Body of pancreas (tissue), 4 donors: Measurements from ENCODE around the gene LRRK1. TPM values are rescaled to one million over a fixed set of nuclear protein-coding genes. Genes with fewer than 3 reads are reported as not detected.
"Not testable (repeated sequence)": the region's sequence is repeated elsewhere in the genome, so short reads cannot be mapped to it uniquely, and the experiment has no call there.

Source experiments
- ATAC-seq: fragments of 150-250 bp; one replicate; pipeline ENCODE4 v1.9.1; 2016
- DNase-seq, 4 donors: peaks; one replicate each; pipeline ENCODE4 v3.0.0-alpha.2; 2019
- H3K27ac ChIP-seq, 4 donors: fragments of 200-600 bp; sonication (generic); 1 replicate in 3 of 4; 2 replicates in 1 of 4; pipeline versions ENCODE4 v1.5.1 to v1.6.1; 2016 to 2019; ENCODE audit warnings: mild to moderate bottlenecking in 1 of 4, mixed read lengths in 1 of 4, moderate library complexity in 1 of 4
- H3K27me3 ChIP-seq, 2 donors: fragments of 200-600 bp; sonication (generic); one replicate each; pipeline ENCODE4 v1.6.0; 2016; ENCODE audit warnings: mild to moderate bottlenecking in 1 of 2
- H3K36me3 ChIP-seq, 2 donors: fragments of 200-600 bp; sonication (generic); replicated peaks in 1 of 2; 2 replicates each; pipeline ENCODE4 v1.5.1; 2016; ENCODE audit warnings: low read depth in 2 of 2; ENCODE audit not compliant: insufficient read depth in 1 of 2
- H3K4me1 ChIP-seq: fragments of 200-600 bp; sonication (generic); one replicate; pipeline ENCODE4 v1.6.0; 2016
- H3K4me3 ChIP-seq, 2 donors: fragments of 200-600 bp; sonication (generic); 1 replicate in 1 of 2; 2 replicates in 1 of 2; pipeline ENCODE4 v1.5.1; 2016 to 2019
- H3K9me3 ChIP-seq, 3 donors: fragments of 200-600 bp; sonication (generic); 1 replicate in 2 of 3; 2 replicates in 1 of 3; pipeline ENCODE4 v1.5.1; 2016
- POLR2A ChIP-seq, 3 donors: fragments of 450-650 bp; IDR thresholded peaks; one replicate each; pipeline ENCODE4 v1.6.1; 2016; ENCODE audit warnings: antibody characterized with exemption in 3 of 3, mild to moderate bottlenecking in 2 of 3
- WGBS, 2 donors: methylation state at CpG; one replicate each; pipeline ENCODE4 v1.1.5; 2017; 5-methylcytosine and 5-hydroxymethylcytosine counted together
- intact Hi-C: fragments of 100-400 bp; cut with DNase I; formaldehyde crosslinking; loops from one replicate; pipeline ENCODE4 v1.15.1; 2023
- total RNA-seq, 2 donors: library from RNA; depleted of rRNA; stranded (reverse); fragments of >200 nt; gene quantifications; one replicate each; pipeline ENCODE4 v1.1.0, GENCODE V29; 2016
- TF ChIP-seq, protein P1 (sequence below), 7 experiments: fragments of 450-650 bp in 4 of 7; fragments of 200-600 bp in 3 of 7; sonication (generic) in 3 of 7; IDR thresholded peaks; one replicate each; pipeline ENCODE4 v1.5.1; 2016 to 2019; ENCODE audit warnings: antibody characterized with exemption in 7 of 7

Gene LRRK1
- total RNA-seq, 2 donors from 2014 or later: 12.2 to 14.0 TPM

DNA sequence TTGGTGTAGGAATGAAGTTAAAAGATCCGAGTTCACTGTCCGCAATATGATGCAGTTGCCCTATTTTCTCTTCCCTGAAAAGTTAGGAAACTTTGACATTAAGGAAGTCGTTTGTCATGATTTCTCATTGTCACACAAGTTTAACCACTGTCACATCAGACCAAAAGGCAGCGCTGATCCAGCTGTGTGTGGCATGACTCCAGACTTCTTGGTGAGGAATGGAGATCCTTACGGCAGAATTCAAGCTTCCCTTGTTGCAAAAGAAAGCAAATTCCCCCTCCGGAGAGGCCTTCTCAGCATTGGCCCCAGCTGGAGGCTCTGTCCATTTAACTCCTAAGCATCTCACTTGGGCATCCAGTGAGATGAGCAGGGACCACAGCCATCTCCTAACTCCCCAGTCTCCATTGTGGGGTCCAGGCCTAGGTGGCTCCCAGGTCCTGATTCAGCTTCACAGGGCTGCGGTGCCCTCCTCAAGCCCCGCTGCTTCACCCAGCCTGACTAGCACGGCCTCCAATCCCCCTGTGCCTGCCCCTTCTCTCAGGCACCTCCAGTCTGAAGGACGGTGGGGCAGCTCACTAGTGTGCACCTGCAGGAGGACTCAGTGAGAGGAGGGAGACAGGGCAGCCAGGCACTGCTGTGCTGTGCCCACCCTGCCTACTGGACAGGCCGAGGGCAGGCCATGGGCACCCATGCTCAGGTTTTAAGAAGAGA lies 173.2 kb downstream of the LRRK1 start:
- H3K4me3 ChIP-seq: no peak overlapping the region
- intact Hi-C loops: no loop called here
- no peak for DNase-seq
- H3K9me3 ChIP-seq: no peaks in the 10 kb centered on the region
- H3K27ac ChIP-seq: peak overlapping the region in 2 of 4 donors; percentile 50 to 57
- 77 to 79% methylated on average over 10 to 11 of the region's 11 CpGs for WGBS, 2 donors
- H3K36me3 ChIP-seq: no peaks in the 10 kb centered on the region
- no peak for TF ChIP-seq POLR2A (IDR thresholded peaks at IDR 0.05)
- TF ChIP-seq, protein P1, sequence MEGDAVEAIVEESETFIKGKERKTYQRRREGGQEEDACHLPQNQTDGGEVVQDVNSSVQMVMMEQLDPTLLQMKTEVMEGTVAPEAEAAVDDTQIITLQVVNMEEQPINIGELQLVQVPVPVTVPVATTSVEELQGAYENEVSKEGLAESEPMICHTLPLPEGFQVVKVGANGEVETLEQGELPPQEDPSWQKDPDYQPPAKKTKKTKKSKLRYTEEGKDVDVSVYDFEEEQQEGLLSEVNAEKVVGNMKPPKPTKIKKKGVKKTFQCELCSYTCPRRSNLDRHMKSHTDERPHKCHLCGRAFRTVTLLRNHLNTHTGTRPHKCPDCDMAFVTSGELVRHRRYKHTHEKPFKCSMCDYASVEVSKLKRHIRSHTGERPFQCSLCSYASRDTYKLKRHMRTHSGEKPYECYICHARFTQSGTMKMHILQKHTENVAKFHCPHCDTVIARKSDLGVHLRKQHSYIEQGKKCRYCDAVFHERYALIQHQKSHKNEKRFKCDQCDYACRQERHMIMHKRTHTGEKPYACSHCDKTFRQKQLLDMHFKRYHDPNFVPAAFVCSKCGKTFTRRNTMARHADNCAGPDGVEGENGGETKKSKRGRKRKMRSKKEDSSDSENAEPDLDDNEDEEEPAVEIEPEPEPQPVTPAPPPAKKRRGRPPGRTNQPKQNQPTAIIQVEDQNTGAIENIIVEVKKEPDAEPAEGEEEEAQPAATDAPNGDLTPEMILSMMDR (IDR thresholded peaks at IDR 0.05): no peak
- H3K27me3 ChIP-seq: no peaks in the 10 kb centered on the region
- H3K4me1 ChIP-seq: no peaks in the 10 kb centered on the region
- no peak for ATAC-seq

DNA sequence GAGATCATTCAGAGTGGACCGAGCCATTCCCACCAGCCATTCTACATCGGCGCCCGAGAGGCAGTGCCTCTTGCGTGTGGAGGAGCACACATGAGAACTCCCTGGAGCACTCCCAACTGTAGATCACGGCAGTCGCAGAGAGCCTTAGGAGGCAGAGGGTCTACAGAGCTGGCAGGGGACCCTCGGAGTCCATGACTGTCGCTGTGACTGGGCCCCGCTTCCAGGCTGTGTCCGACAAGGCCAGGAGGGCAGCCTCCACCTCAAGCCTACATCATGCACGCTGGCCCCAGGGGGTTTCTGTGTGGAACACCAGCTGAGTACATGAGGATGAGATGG lies 173.7 kb downstream of the LRRK1 start:
- intact Hi-C loops: no loop called here
- H3K27me3 ChIP-seq: no peaks in the 10 kb centered on the region
- H3K4me1 ChIP-seq: no peaks in the 10 kb centered on the region
- no peak overlapping the region for H3K4me3 ChIP-seq
- WGBS, 2 donors: 92 to 98% methylated on average over 8 to 12 of the region's 12 CpGs
- no peak for ATAC-seq
- TF ChIP-seq POLR2A (IDR thresholded peaks at IDR 0.05): no peak
- TF ChIP-seq, protein P1 (IDR thresholded peaks at IDR 0.05): no peak
- no peaks in the 10 kb centered on the region for H3K36me3 ChIP-seq
- no peaks in the 10 kb centered on the region for H3K9me3 ChIP-seq
- no peak for DNase-seq
- peak overlapping the region in 1 of 4 donors; percentile 57 for H3K27ac ChIP-seq

DNA sequence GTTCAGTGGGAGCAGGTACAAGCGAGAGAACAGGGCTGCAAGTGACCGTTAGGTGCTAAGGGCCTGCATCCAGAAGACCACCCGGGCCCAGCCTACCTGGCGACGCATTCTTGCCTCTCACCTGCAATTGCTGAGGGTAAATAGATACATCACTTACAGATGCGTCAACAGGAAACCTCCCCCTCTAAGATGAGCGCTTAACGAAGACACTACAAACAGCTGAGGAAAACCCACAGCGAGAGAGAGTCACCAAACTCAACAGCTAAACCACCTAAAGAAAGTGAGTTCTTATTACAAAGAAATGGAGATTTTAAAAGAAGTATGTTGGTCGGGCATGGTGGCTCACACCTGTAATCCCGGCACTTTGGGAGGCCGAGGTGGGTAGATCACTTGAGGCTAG lies 174.8 kb downstream of the LRRK1 start:
- Histone ChIP-seq H3K9me3 (no peaks in the 10 kb centered on the region), H3K36me3 (no peaks in the 10 kb centered on the region), H3K4me3 (no peak overlapping the region), H3K27me3 (no peaks in the 10 kb centered on the region), H3K27ac (no peak overlapping the region), H3K4me1 (no peaks in the 10 kb centered on the region)
- ATAC-seq (no peak), DNase-seq (no peak)
- intact Hi-C loops: no loop called here
- TF ChIP-seq, protein P1 (IDR thresholded peaks at IDR 0.05): no peak
- TF ChIP-seq POLR2A (IDR thresholded peaks at IDR 0.05): no peak
- WGBS, 2 donors: 85 to 93% methylated on average over 12 of the region's 12 CpGs

DNA sequence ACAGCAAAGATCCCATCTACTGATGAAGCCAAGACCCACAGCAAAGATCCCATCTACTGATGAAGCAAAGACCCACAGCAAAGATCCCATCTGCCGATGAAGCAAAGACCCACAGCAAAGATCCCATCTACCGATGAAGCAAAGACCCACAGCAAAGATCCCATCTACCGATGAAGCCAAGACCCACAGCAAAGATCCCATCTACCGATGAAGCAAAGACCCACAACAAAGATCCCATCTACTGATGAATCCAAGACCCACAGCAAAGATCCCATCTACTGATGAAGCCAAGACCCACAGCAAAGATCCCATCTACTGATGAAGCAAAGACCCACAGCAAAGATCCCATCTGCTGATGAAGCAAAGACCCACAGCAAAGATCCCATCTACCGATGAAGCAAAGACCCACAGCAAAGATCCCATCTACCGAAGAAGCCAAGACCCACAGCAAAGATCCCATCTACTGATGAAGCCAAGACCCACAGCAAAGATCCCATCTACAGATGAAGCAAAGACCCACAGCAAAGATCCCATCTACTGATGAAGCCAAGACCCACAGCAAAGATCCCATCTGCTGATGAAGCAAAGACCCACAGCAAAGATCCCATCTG lies 176.7 kb downstream of the LRRK1 start:
- H3K36me3 ChIP-seq, H3K27me3 ChIP-seq, ATAC-seq, H3K4me3 ChIP-seq, H3K27ac ChIP-seq, H3K9me3 ChIP-seq, intact Hi-C loops, H3K4me1 ChIP-seq, DNase-seq: not testable (repeated sequence)
- 63 to 96% methylated on average over 4 to 6 of the region's 6 CpGs for WGBS, 2 donors

GRCh38 chr15:101097111-101097510 lies 178.0 kb downstream of the LRRK1 start:
- WGBS, 2 donors: 88 to 91% methylated on average over 14 of the region's 14 CpGs
- ATAC-seq (no peak), DNase-seq (no peak)
- no peaks in the 10 kb centered on the region for H3K27me3 ChIP-seq
- no peaks in the 10 kb centered on the region for H3K36me3 ChIP-seq
- intact Hi-C loops: no loop called here
- H3K27ac ChIP-seq: no peak overlapping the region
- H3K4me1 ChIP-seq: no peaks in the 10 kb centered on the region
- no peak for TF ChIP-seq POLR2A (IDR thresholded peaks at IDR 0.05)
- TF ChIP-seq, protein P1 (IDR thresholded peaks at IDR 0.05): no peak
- no peaks in the 10 kb centered on the region for H3K9me3 ChIP-seq
- H3K4me3 ChIP-seq: no peak overlapping the region
